GM12878 (cell line): Measurements from ENCODE around the gene BDH1. TPM values are rescaled to one million over a fixed set of nuclear protein-coding genes. Genes with fewer than 3 reads are reported as not detected.
"Not testable (repeated sequence)": the region's sequence is repeated elsewhere in the genome, so short reads cannot be mapped to it uniquely, and the experiment has no call there.

Experiments used
- ATAC-seq: fragments of 200-7000 bp; cut with Tn5 transposase; 3 replicates; pipeline ENCODE4 v1.9.1; 2020; ENCODE audit warnings: mild to moderate bottlenecking, moderate library complexity
- BruUV-seq: library from RNA; stranded (reverse); fragments of 400-500 nt; replicated peaks from 2 replicates; lab custom pipeline; 2021; lab: Mats Ljungman, UMichigan
- CTCF ChIA-PET: fragments of 300-600 bp; sonication (Branson Sonifier 250); formaldehyde crosslinking; extraction: SDS; loops from one replicate; lab custom pipeline; 2021; ENCODE audit warnings: inconsistent platforms; lab: Yijun Ruan, JAX
- POLR2A ChIA-PET: fragments of 350-600 bp; formaldehyde crosslinking; extraction: SDS; loops from one replicate; lab custom pipeline; 2021; ENCODE audit warnings: inconsistent platforms; lab: Charles Lee
- RAD21 ChIA-PET: fragments of 300-600 bp; sonication (Branson Sonifier 250); formaldehyde crosslinking; loops from one replicate; lab custom pipeline; 2023; ENCODE audit warnings: antibody characterized with exemption; ENCODE audit not compliant: unreplicated experiment; lab: Charles Lee
- SMC1A ChIA-PET: fragments of 300-600 bp; sonication (Branson Sonifier 250); formaldehyde crosslinking; loops from one replicate; lab custom pipeline; 2023; ENCODE audit not compliant: unreplicated experiment, uncharacterized antibody; lab: Charles Lee
- DNase-seq: peaks from one replicate; pipeline ENCODE4 v3.0.0-alpha.2; 2011; ENCODE audit warnings: low read depth, low spot score
- FAIRE-seq: peaks from 3 replicates; lab custom pipeline; 2011; peaks lifted over from hg19 to GRCh38; lab: Jason Lieb, UNC
- H2AFZ ChIP-seq: 2 replicates; pipeline ENCODE4 v1.6.0; 2011; ENCODE audit warnings: low read depth, low read length, control low read depth; ENCODE audit not compliant: control insufficient read depth
- H3K27ac ChIP-seq: 2 replicates; pipeline ENCODE4 v1.5.1; 2011; ENCODE audit warnings: control low read depth; ENCODE audit not compliant: control insufficient read depth, insufficient read depth
- H3K27me3 ChIP-seq, 2 experiments: replicated peaks in 1 of 2; 2 replicates each; pipeline versions ENCODE4 v1.6.0 to v1.6.1; 2011; ENCODE audit warnings: low read length in 1 of 2; ENCODE audit not compliant: control insufficient read depth in 2 of 2, insufficient read depth in 2 of 2
- H3K36me3 ChIP-seq, 2 experiments: 2 replicates each; pipeline ENCODE4 v1.5.1; 2011; ENCODE audit warnings: low read length in 1 of 2; ENCODE audit not compliant: control insufficient read depth in 2 of 2, insufficient read depth in 2 of 2
- H3K4me1 ChIP-seq: 2 replicates; pipeline ENCODE4 v1.6.1; 2011; ENCODE audit warnings: mild to moderate bottlenecking, low read length, moderate library complexity, mixed read lengths; ENCODE audit not compliant: control insufficient read depth, insufficient read depth
- H3K4me2 ChIP-seq: 2 replicates; pipeline ENCODE4 v1.6.0; 2011; ENCODE audit warnings: control low read depth; ENCODE audit not compliant: control insufficient read depth, insufficient read depth
- H3K4me3 ChIP-seq: fragments of 200-600 bp; sonication (generic); 2 replicates; pipeline ENCODE4 v1.5.1; 2016
- H3K79me2 ChIP-seq: 2 replicates; pipeline ENCODE4 v1.6.0; 2011; ENCODE audit warnings: low read length; ENCODE audit not compliant: control insufficient read depth, insufficient read depth
- H3K9ac ChIP-seq: 2 replicates; pipeline ENCODE4 v1.8.0; 2011; ENCODE audit warnings: low read length, control low read depth, mixed read lengths; ENCODE audit not compliant: control insufficient read depth, insufficient read depth
- H3K9me3 ChIP-seq: replicated peaks from 3 replicates; pipeline ENCODE4 v1.5.1; 2011; ENCODE audit warnings: mild to moderate bottlenecking, low read length; ENCODE audit not compliant: control insufficient read depth, insufficient read depth
- H4K20me1 ChIP-seq: 2 replicates; pipeline ENCODE4 v1.6.0; 2011; ENCODE audit not compliant: control insufficient read depth, insufficient read depth
- EGR1 ChIP-seq, 2 experiments: IDR thresholded peaks; 1 replicate in 1 of 2; 2 replicates in 1 of 2; pipeline ENCODE4 v1.6.1; 2011 to 2012; ENCODE audit warnings: low read depth in 2 of 2, low read length in 2 of 2, borderline replicate concordance in 1 of 2, mild to moderate bottlenecking in 1 of 2, moderate library complexity in 1 of 2
- GABPA ChIP-seq: IDR thresholded peaks from 2 replicates; pipeline ENCODE4 v1.6.1; 2014; ENCODE audit warnings: antibody characterized with exemption, low read depth, mild to moderate bottlenecking, inconsistent platforms
- IKZF1 ChIP-seq: fragments of 450-650 bp; conservative IDR thresholded peaks from 2 replicates; pipeline ENCODE4 v1.6.1; 2017; ENCODE audit warnings: antibody characterized with exemption, mild to moderate bottlenecking
- JUNB ChIP-seq: IDR thresholded peaks from 2 replicates; pipeline ENCODE4 v1.6.1; 2016; ENCODE audit warnings: antibody characterized with exemption, mild to moderate bottlenecking
- NR2C2 ChIP-seq: IDR thresholded peaks from 2 replicates; pipeline ENCODE4 v1.6.1; 2011; ENCODE audit warnings: borderline replicate concordance, low read depth; ENCODE audit not compliant: control insufficient read depth, insufficient read length
- PAX8 ChIP-seq: fragments of 450-650 bp; IDR thresholded peaks from 2 replicates; pipeline ENCODE4 v1.6.1; 2017; ENCODE audit warnings: mild to moderate bottlenecking, moderate library complexity
- RAD21 ChIP-seq: IDR thresholded peaks from 2 replicates; pipeline ENCODE4 v1.6.1; 2011; ENCODE audit warnings: mild to moderate bottlenecking, low read depth, low read length, moderate library complexity; ENCODE audit not compliant: insufficient read depth
- RBBP5 ChIP-seq: fragments of 200-600 bp; sonication (generic); conservative IDR thresholded peaks from 2 replicates; pipeline ENCODE4 v1.6.1; 2016
- RCOR1 ChIP-seq: conservative IDR thresholded peaks from 2 replicates; pipeline ENCODE4 v1.6.1; 2012; ENCODE audit warnings: low read depth, low read length, improper control_type of control experiment
- RELA ChIP-seq: fragments of 450-650 bp; IDR thresholded peaks from 2 replicates; pipeline ENCODE4 v1.8.0; 2014; ENCODE audit warnings: borderline replicate concordance; ENCODE audit not compliant: partially characterized antibody
- SMARCA5 ChIP-seq: fragments of 450-650 bp; IDR thresholded peaks from 2 replicates; pipeline ENCODE4 v1.6.1; 2017; ENCODE audit warnings: mild to moderate bottlenecking
- TARDBP ChIP-seq: IDR thresholded peaks from 2 replicates; pipeline ENCODE4 v1.6.1; 2016; ENCODE audit warnings: borderline replicate concordance
- ZBED1 ChIP-seq: IDR thresholded peaks from 2 replicates; pipeline ENCODE4 v1.6.1; 2016; ENCODE audit warnings: borderline replicate concordance
- WGBS: methylation state at CpG from one replicate; pipeline ENCODE4 v1.1.6; 2016; ENCODE audit warnings: low lambda C conversion rate; ENCODE audit not compliant: insufficient replicate concordance, insufficient coverage; ENCODE audit errors: missing lambda C conversion rate; 5-methylcytosine and 5-hydroxymethylcytosine counted together
- in situ Hi-C: fragments of 300-500 bp; cut with MboI; formaldehyde crosslinking; loops from 9 replicates; pipeline ENCODE4 v1.14.3; 2018; ENCODE audit warnings: mixed read lengths
- intact Hi-C: fragments of 100-400 bp; cut with micrococcal nuclease; formaldehyde crosslinking; loops from one replicate; pipeline ENCODE4 v1.14.2; 2022; ENCODE audit not compliant: unreplicated experiment
- polyA plus RNA-seq, 11 experiments: library from polyadenylated mRNA; depleted of rRNA in 4 of 11; unstranded in 6 of 11; stranded (reverse) in 5 of 11; fragments of >200 nt; fragmentation: Nextera tagmentation in 4 of 11; fragmentation: Illumina TruSeq in 1 of 11; extraction: Ambion mirVana in 4 of 11; extraction: Trizol in 1 of 11; gene quantifications; 1 replicate in 1 of 11; 2 replicates in 10 of 11; pipeline versions ENCODE4 v1.2.1 to v1.2.3, GENCODE V29; 2011 to 2016; ENCODE audit warnings: inconsistent platforms in 2 of 11, missing spikeins in 2 of 11, low read depth in 1 of 11
- total RNA-seq, 4 experiments: library from RNA; depleted of rRNA in 3 of 4; stranded (reverse); fragments of >200 nt in 3 of 4; fragmentation: Illumina TruSeq in 1 of 4; extraction: Trizol in 1 of 4; gene quantifications; 2 replicates each; pipeline versions ENCODE4 v1.2.1 to v1.2.3, GENCODE V29; 2013 to 2021
- TF ChIP-seq, protein P1 (sequence below): fragments of 450-650 bp; IDR thresholded peaks from 2 replicates; pipeline ENCODE4 v1.6.1; 2017; ENCODE audit warnings: mild to moderate bottlenecking, moderate library complexity

The BDH1 gene
- total and polyA plus RNA-seq, 10 of the 15 experiments (the other 5 are each of a cell fraction or from before 2014, with no cell fraction given): 11.3 to 84.5 (median 60.3) TPM

DNA sequence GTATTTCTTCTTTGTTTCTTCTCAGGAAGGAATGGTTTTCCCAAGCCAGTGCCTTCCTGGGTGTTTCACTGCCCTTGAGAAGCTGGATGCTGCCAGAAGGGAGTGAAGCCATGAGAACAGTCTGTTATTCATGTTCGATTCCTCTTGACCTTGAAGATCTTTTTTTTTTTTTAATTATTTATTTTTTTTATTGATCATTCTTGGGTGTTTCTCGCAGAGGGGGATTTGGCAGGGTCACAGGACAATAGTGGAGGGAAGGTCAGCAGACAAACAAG lies 45.7 kb upstream of the BDH1 start:
- H3K4me3 ChIP-seq, H4K20me1 ChIP-seq, H3K4me1 ChIP-seq, H2AFZ ChIP-seq, SMC1A ChIA-PET, H3K9ac ChIP-seq, ATAC-seq, RAD21 ChIA-PET, H3K4me2 ChIP-seq, in situ Hi-C loops, intact Hi-C loops, DNase-seq, H3K79me2 ChIP-seq, H3K27ac ChIP-seq, BruUV-seq, H3K27me3 ChIP-seq, H3K9me3 ChIP-seq, H3K36me3 ChIP-seq, FAIRE-seq: not testable (repeated sequence)
- ChIA-PET CTCF (interaction anchor here (0.7 to 5.2 kb wide), 4 partner anchors 9 to 398 kb away, joined by 3 to 59 read pairs (median 3); no protein-coding TSS in a partner anchor), POLR2A (interaction anchor here (0.5 kb wide), 1 partner anchor 202 kb away, joined by 3 read pairs; no protein-coding TSS in a partner anchor)
- WGBS: 100% methylated on average over 1 of the region's 2 CpGs

DNA sequence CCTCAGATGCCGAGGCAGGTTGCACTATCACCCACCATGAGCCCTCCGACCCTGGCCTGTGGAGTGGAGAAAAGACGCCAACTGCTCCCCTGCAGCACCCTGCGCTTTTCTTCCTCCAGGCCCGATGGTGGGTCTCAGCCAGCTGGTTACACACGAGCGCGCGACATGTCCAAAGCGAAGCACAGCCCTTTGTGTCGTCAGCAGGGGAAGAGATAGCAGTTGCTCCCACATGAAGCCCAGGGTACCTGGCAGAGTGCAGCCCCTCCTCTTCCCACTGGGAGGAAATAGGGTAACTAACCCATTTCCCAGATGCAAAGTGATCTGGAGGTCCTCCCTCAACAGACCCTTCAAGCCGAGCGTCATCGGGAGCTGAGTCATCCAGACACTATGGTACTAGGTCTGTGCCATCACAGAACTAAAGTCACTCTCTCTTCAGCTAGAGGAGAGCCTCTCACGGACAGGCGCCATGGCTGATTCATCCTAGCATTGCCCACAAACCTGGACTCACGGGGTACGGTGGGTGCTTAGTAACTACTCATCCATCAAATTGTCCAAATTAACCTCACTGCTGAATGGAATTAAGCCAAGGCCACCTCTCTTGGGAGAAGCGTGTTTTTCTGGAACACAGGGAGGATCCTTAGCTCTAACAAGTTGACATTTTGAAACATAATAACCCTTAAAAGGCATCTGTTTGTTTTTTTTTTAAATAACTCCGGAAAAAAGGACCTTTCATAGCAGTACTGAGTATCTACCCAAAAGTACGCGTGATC lies 45.2 kb upstream of the BDH1 start:
- H2AFZ ChIP-seq: no peak overlapping the region
- BruUV-seq: no TSS peak
- no peak overlapping the region for H3K4me3 ChIP-seq
- in situ Hi-C loops (no loop called here), intact Hi-C loops (no loop called here)
- H3K27ac ChIP-seq: no peak overlapping the region
- DNase-seq (no peak), FAIRE-seq (no peak), ATAC-seq (no peak)
- H3K27me3 ChIP-seq: no peaks in the 10 kb centered on the region
- 88% methylated on average over 22 of the region's 22 CpGs for WGBS
- H3K9ac ChIP-seq: no peak overlapping the region
- ChIA-PET RAD21 (no interaction called here), SMC1A (interaction anchor here (0.8 kb wide), 1 partner anchor 9 kb away, joined by 3 read pairs; no protein-coding TSS in a partner anchor), POLR2A (interaction anchor here (0.5 to 0.6 kb wide), 2 partner anchors 202 to 1646 kb away, joined by 3 read pairs; no protein-coding TSS in a partner anchor), CTCF (interaction anchor here (0.7 to 5.2 kb wide), 6 partner anchors 10 to 398 kb away, joined by 3 to 59 read pairs (median 3); no protein-coding TSS in a partner anchor)
- no peak overlapping the region for H3K4me2 ChIP-seq
- peaks cover 2% of the 10 kb centered on the region; the same call in 1 of the 2 replicates for H3K4me1 ChIP-seq
- H4K20me1 ChIP-seq: no peaks in the 10 kb centered on the region
- no peaks in the 10 kb centered on the region for H3K9me3 ChIP-seq
- no peaks in the 10 kb centered on the region for H3K36me3 ChIP-seq
- no peaks in the 10 kb centered on the region for H3K79me2 ChIP-seq
- TF ChIP-seq, protein P1, sequence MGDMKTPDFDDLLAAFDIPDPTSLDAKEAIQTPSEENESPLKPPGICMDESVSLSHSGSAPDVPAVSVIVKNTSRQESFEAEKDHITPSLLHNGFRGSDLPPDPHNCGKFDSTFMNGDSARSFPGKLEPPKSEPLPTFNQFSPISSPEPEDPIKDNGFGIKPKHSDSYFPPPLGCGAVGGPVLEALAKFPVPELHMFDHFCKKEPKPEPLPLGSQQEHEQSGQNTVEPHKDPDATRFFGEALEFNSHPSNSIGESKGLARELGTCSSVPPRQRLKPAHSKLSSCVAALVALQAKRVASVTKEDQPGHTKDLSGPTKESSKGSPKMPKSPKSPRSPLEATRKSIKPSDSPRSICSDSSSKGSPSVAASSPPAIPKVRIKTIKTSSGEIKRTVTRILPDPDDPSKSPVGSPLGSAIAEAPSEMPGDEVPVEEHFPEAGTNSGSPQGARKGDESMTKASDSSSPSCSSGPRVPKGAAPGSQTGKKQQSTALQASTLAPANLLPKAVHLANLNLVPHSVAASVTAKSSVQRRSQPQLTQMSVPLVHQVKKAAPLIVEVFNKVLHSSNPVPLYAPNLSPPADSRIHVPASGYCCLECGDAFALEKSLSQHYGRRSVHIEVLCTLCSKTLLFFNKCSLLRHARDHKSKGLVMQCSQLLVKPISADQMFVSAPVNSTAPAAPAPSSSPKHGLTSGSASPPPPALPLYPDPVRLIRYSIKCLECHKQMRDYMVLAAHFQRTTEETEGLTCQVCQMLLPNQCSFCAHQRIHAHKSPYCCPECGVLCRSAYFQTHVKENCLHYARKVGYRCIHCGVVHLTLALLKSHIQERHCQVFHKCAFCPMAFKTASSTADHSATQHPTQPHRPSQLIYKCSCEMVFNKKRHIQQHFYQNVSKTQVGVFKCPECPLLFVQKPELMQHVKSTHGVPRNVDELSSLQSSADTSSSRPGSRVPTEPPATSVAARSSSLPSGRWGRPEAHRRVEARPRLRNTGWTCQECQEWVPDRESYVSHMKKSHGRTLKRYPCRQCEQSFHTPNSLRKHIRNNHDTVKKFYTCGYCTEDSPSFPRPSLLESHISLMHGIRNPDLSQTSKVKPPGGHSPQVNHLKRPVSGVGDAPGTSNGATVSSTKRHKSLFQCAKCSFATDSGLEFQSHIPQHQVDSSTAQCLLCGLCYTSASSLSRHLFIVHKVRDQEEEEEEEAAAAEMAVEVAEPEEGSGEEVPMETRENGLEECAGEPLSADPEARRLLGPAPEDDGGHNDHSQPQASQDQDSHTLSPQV: no peak
- no peak for TF ChIP-seq NR2C2
- TF ChIP-seq RELA: no peak
- no peak for TF ChIP-seq RAD21
- TF ChIP-seq JUNB: no peak
- no peak for TF ChIP-seq RCOR1
- TF ChIP-seq ZBED1: no peak
- no peak for TF ChIP-seq EGR1 (IDR thresholded peaks at IDR 0.05; ENCODE audit: borderline replicate concordance in 1 of 2, low read depth in 2 of 2, low read length in 2 of 2)
- TF ChIP-seq GABPA: no peak
- no peak for TF ChIP-seq RBBP5
- no peak for TF ChIP-seq IKZF1
- TF ChIP-seq PAX8: no peak
- TF ChIP-seq TARDBP: no peak
- no peak for TF ChIP-seq SMARCA5
